ENCODE results near the gene STARD7. TPM values are rescaled to one million over a fixed set of nuclear protein-coding genes. Genes with fewer than 3 reads are reported as not detected.
A peak's percentile ranks its signal among the peaks of the same experiment; 100 is the strongest.

Gene STARD7
- total RNA-seq, 6 experiments from 2014 or later = 167 to 195 (median 180) TPM

DNA sequence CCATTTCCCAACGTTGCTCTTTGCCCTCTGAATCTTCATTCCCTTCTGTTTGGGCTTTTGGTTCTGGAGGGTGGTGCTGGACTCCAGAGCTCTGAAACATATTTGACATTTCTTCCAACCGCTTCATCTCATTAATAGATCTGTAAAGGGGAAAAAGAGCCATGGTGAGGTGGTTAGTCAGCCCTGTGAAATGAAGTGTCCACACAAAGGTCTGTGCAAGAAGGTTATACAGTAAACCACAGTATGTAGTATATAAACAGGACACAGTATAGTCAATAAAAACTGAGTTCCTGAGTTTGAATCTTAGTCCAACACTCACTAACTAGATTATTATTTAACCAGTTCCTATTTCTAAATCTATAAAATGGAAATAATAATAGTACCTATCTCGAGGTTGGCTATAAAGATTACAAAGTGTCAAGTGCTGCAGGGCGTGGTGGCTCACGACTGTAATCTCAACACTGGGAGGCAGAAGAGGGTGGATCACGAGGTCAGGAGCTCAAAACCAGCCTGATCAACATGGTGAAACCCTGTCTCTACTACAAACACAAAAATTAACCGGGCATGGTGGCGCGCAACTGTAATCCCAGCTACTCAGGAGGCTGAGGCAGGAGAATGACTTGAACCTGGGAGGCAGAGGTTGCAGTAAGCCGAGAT is 13.1 kb downstream of the STARD7 start:
- H3K9me3 Mint-ChIP-seq = peaks cover 4% of the 10 kb centered on the region; the same call in 1 of the 2 replicates

DNA sequence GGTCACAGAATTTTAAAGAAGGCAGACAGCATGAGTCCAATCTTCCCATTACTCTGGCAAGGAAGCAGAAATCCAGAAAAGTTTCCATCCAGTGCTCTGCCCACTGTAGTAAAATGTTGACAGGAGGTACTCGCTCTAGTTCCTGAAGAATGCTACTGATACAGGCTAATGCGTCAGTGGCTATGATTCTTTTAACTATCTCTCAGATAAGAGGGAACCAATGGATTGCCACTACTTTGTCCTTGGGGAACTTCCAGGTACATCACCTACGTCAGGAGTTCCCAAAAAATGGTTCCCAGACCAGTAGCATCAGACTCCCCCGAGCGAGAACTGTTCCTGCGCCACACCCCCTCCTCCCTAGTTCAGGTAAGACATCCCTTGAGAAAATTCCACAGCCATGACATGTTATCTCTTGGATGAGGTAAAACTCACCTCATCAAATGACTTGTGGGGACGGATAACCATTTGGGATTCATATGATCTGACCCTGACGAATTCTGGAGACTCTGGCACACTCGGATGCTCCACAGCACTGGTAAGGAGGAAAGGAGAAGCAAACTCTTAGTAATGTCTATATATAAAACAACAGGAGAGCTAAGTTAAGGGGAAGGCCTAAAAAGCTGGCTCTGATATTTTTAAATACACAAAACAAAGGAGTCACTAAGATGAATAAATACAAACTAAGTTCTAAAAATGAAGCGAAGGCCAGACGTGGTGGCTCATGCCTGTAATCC is 16.5 kb downstream of the STARD7 start:
- TF ChIP-seq, protein P1, sequence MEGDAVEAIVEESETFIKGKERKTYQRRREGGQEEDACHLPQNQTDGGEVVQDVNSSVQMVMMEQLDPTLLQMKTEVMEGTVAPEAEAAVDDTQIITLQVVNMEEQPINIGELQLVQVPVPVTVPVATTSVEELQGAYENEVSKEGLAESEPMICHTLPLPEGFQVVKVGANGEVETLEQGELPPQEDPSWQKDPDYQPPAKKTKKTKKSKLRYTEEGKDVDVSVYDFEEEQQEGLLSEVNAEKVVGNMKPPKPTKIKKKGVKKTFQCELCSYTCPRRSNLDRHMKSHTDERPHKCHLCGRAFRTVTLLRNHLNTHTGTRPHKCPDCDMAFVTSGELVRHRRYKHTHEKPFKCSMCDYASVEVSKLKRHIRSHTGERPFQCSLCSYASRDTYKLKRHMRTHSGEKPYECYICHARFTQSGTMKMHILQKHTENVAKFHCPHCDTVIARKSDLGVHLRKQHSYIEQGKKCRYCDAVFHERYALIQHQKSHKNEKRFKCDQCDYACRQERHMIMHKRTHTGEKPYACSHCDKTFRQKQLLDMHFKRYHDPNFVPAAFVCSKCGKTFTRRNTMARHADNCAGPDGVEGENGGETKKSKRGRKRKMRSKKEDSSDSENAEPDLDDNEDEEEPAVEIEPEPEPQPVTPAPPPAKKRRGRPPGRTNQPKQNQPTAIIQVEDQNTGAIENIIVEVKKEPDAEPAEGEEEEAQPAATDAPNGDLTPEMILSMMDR (IDR thresholded peaks at IDR 0.05) = no peak
- Mint-ChIP-seq H3K27ac (peak overlapping the region; percentile 35), H3K4me1 (ENCODE audit: low read depth) (peaks cover 52% of the 10 kb centered on the region), H3K27me3 (ENCODE audit: insufficient read depth) (no peaks in the 10 kb centered on the region; the same call in none of the 2 replicates), H3K36me3 (ENCODE audit: low read depth) (peaks cover 44% of the 10 kb centered on the region), H3K4me3 (no peak overlapping the region), H3K9me3 (no peaks in the 10 kb centered on the region)
- no peak for DNase-seq

More for the DNA sequence above, 13.1 kb downstream of the STARD7 start:
- peaks cover 82% of the 10 kb centered on the region for H3K4me1 Mint-ChIP-seq (ENCODE audit: low read depth)
- H3K27me3 Mint-ChIP-seq (ENCODE audit: insufficient read depth) = no peaks in the 10 kb centered on the region; the same call in 1 of the 2 replicates
- TF ChIP-seq, protein P1 (IDR thresholded peaks at IDR 0.05) = no peak
- peak overlapping the region; percentile 93 for H3K27ac Mint-ChIP-seq
- H3K4me3 Mint-ChIP-seq = peak overlapping the region; percentile 73
- H3K36me3 Mint-ChIP-seq (ENCODE audit: low read depth) = peaks cover 65% of the 10 kb centered on the region
- peak; percentile 92 for DNase-seq

DNA sequence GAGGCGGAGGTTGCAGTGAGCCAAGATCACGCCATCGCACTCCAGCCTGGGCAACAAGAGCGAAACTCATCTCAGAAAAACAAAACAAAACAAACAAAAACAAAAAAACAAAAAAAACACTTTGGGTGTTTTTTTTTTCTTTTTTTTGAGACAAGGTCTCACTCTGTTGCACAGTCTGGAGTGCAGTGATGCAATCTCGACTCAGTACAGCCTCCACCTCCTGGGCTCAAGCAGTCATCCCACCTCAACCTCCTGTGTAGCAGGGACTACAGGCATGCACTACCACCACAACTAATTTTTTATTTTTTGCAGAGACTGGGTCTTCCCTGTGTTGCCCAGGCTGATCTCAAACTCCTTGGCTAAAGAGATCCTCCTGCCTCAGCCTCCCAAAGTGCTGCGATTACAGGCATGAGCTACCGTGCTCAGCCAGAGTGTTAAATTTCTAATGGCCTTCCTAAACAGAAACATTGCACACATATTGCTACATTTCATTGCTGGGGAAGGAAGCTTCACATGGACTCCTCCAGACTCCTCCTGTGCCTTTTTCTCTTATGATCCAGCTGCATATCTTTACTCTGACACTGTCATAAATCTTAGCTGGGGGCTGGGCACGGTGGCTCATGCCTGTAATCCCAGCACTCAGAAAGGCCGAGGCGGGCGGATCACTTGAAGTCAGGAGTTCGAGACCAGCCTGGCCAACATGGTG is 19.7 kb downstream of the STARD7 start:
- H3K4me3 Mint-ChIP-seq = no peak overlapping the region
- H3K9me3 Mint-ChIP-seq = no peaks in the 10 kb centered on the region

DNA sequence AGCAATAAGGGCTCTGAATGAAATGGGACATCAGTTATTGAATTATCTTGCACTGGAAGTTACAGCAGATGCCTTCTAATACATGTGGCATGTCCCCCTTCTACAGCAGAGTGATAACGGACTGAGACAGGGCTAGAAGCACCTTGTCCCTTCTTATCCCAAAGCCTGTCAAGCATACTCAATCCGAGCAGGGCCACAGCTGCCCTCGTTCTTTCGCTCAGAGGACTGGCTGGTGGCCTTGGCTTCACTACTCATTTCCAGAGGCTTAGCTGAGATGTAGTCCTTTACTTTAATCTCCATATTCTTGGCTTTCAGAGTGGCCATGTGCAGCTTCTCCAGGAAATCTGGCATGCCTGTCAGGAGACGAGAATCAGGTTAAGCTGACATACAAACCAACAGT is 22.1 kb downstream of the STARD7 start:
- no peak overlapping the region for H3K4me3 Mint-ChIP-seq
- peak overlapping the region; percentile 62; the same call in 1 of the 2 replicates for H3K27ac Mint-ChIP-seq
- H3K4me1 Mint-ChIP-seq (ENCODE audit: low read depth) = peaks cover 12% of the 10 kb centered on the region; the same call in 1 of the 2 replicates
- TF ChIP-seq, protein P1 (IDR thresholded peaks at IDR 0.05) = no peak
- H3K9me3 Mint-ChIP-seq = no peaks in the 10 kb centered on the region
- peaks cover 44% of the 10 kb centered on the region for H3K36me3 Mint-ChIP-seq (ENCODE audit: low read depth)
- peaks cover 3% of the 10 kb centered on the region for H3K27me3 Mint-ChIP-seq (ENCODE audit: insufficient read depth)
- no peak for DNase-seq

More for the DNA sequence above, 19.7 kb downstream of the STARD7 start:
- TF ChIP-seq, protein P1 (IDR thresholded peaks at IDR 0.05) = no peak
- Mint-ChIP-seq H3K36me3 (ENCODE audit: low read depth) (peaks cover 60% of the 10 kb centered on the region), H3K27ac (no peak overlapping the region), H3K4me1 (ENCODE audit: low read depth) (peaks cover 31% of the 10 kb centered on the region), H3K27me3 (ENCODE audit: insufficient read depth) (peaks cover 3% of the 10 kb centered on the region)
- DNase-seq = no peak

DNA sequence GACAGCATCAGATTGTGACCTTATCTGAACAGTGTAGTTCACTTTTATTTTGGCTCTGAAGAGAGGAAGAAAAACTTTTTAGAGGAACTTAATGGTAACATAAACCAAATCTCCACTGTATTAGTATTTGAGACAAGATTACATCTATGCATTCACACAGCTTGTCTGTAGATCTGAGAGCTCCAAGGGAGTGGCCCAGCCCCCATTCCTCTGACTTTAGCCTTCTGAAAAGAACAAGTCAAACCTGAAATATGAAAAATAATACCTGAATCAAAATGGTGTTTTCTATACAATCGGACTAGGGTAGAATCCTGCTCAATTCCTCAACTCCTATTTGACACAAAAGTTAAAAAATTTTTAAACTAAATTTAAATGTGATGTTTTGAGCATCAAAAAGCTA is 23.1 kb downstream of the STARD7 start:
- Mint-ChIP-seq H3K27me3 (ENCODE audit: insufficient read depth) (peaks cover 3% of the 10 kb centered on the region), H3K27ac (peak overlapping the region; percentile 23), H3K9me3 (no peaks in the 10 kb centered on the region), H3K4me1 (ENCODE audit: low read depth) (peaks cover 8% of the 10 kb centered on the region; the same call in 1 of the 2 replicates), H3K36me3 (ENCODE audit: low read depth) (peaks cover 39% of the 10 kb centered on the region), H3K4me3 (no peak overlapping the region)
- TF ChIP-seq, protein P1 (IDR thresholded peaks at IDR 0.05) = no peak
- no peak for DNase-seq
